HEK293 (cell line): Measurements from ENCODE around the gene DCUN1D4.

ENCODE experiments used
- CTCF ChIA-PET: fragments of 350-600 bp; formaldehyde crosslinking; extraction: SDS; loops from one replicate; lab custom pipeline; 2021; ENCODE audit warnings: antibody characterized with exemption; lab: Yijun Ruan, JAX
- POLR2A ChIA-PET: fragments of 300-600 bp; formaldehyde crosslinking; extraction: SDS; loops from one replicate; lab custom pipeline; 2020; ENCODE audit warnings: antibody characterized with exemption, inconsistent platforms; lab: Yijun Ruan, JAX
- H3K27ac ChIP-seq: fragments of 200-500 bp; sonication (Bioruptor generic); 2 replicates; pipeline ENCODE4 v1.5.1; 2014; ENCODE audit warnings: low read depth, low read length, control low read depth, inconsistent platforms; ENCODE audit errors: extremely low read depth
- H3K36me3 ChIP-seq, 2 experiments: fragments of 200-500 bp in 1 of 2; sonication (Bioruptor generic) in 1 of 2; 1 replicate in 1 of 2; 2 replicates in 1 of 2; pipeline ENCODE4 v1.5.1; 2014 to 2017; ENCODE audit warnings: inconsistent platforms in 2 of 2, low read length in 2 of 2; ENCODE audit not compliant: control insufficient read depth in 2 of 2, insufficient read depth in 1 of 2
- H3K4me1 ChIP-seq: fragments of 200-500 bp; sonication (Bioruptor generic); 2 replicates; pipeline ENCODE4 v1.5.1; 2014; ENCODE audit warnings: mild to moderate bottlenecking, low read length, inconsistent platforms; ENCODE audit not compliant: control insufficient read depth, insufficient read depth
- H3K4me3 ChIP-seq: 2 replicates; pipeline ENCODE4 v1.5.1; 2011; ENCODE audit warnings: low read depth, mild to moderate bottlenecking, control low read depth, low read length, moderate library complexity
- H3K9me3 ChIP-seq: fragments of 200-500 bp; sonication (Bioruptor generic); 2 replicates; pipeline ENCODE4 v1.5.1; 2014; ENCODE audit warnings: low read depth, low read length, inconsistent platforms; ENCODE audit not compliant: control insufficient read depth, insufficient read depth
- MYNN ChIP-seq: fragments of 450-650 bp; formaldehyde crosslinking; IDR thresholded peaks from 2 replicates; pipeline ENCODE4 v1.5.1; 2016; ENCODE audit warnings: missing biosample characterization, missing genetic modification characterization, borderline replicate concordance
- ZBTB6 ChIP-seq: fragments of 450-650 bp; formaldehyde crosslinking; IDR thresholded peaks from 2 replicates; pipeline ENCODE4 v1.5.1; 2017; ENCODE audit warnings: missing biosample characterization, missing genetic modification characterization
- ZFP3 ChIP-seq: fragments of 450-650 bp; formaldehyde crosslinking; IDR thresholded peaks from 2 replicates; pipeline ENCODE4 v1.5.1; 2016; ENCODE audit warnings: low read depth, missing biosample characterization, missing genetic modification characterization
- ZFP41 ChIP-seq: fragments of 450-650 bp; formaldehyde crosslinking; IDR thresholded peaks from 2 replicates; pipeline ENCODE4 v1.5.1; 2016; ENCODE audit warnings: missing biosample characterization, missing genetic modification characterization, borderline replicate concordance
- ZNF366 ChIP-seq: fragments of 450-650 bp; formaldehyde crosslinking; conservative IDR thresholded peaks from 2 replicates; pipeline ENCODE4 v1.5.1; 2016; ENCODE audit warnings: missing biosample characterization, missing genetic modification characterization
- ZNF510 ChIP-seq: fragments of 450-650 bp; formaldehyde crosslinking; IDR thresholded peaks from 2 replicates; pipeline ENCODE4 v1.5.1; 2018; ENCODE audit warnings: mild to moderate bottlenecking, missing genetic modification characterization, missing biosample characterization; ENCODE audit not compliant: insufficient replicate concordance
- ZNF626 ChIP-seq: fragments of 450-650 bp; sonication (Bioruptor Pico); formaldehyde crosslinking; IDR thresholded peaks from 2 replicates; pipeline ENCODE4 v1.5.1; 2018; ENCODE audit warnings: missing biosample characterization, missing genetic modification characterization, inconsistent platforms
- TF ChIP-seq, protein P1 (sequence below): fragments of 450-650 bp; formaldehyde crosslinking; IDR thresholded peaks from 2 replicates; pipeline ENCODE4 v1.5.1; 2016; ENCODE audit warnings: missing biosample characterization, missing genetic modification characterization

The DCUN1D4 gene

DNA sequence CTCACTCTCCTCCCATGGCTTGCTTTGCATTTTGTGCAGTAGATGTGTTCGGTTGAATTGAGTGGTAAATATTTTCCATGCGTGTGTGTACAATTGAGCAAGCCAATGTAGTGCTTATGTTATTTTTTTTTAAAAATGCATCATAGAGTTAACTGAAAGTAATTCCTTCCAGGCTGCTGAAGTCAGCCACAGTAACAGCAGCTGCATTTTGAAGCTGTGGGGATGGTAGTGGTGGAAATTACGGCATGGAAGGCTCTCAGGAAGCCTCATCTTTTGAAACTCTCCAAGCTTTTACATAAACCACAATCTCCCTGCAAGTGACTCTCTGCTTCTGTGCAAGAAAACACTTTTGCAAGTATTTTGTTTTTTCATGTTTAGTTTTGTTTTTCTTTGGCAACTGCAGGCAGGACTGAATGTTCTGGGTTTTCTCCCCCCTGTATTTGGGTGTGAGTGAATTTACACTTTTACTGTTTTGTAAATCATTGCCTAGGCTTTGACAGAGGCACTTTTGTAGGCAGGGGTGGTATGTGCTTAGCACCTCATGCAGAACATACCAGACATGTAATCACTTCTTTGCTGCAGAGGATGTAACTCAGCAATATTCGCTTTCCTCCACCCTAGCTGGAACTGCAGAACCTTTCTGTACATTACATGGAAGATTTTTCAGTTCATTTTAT lies 121.0 kb downstream of the DCUN1D4 start (continued):
- TF ChIP-seq, protein P1, sequence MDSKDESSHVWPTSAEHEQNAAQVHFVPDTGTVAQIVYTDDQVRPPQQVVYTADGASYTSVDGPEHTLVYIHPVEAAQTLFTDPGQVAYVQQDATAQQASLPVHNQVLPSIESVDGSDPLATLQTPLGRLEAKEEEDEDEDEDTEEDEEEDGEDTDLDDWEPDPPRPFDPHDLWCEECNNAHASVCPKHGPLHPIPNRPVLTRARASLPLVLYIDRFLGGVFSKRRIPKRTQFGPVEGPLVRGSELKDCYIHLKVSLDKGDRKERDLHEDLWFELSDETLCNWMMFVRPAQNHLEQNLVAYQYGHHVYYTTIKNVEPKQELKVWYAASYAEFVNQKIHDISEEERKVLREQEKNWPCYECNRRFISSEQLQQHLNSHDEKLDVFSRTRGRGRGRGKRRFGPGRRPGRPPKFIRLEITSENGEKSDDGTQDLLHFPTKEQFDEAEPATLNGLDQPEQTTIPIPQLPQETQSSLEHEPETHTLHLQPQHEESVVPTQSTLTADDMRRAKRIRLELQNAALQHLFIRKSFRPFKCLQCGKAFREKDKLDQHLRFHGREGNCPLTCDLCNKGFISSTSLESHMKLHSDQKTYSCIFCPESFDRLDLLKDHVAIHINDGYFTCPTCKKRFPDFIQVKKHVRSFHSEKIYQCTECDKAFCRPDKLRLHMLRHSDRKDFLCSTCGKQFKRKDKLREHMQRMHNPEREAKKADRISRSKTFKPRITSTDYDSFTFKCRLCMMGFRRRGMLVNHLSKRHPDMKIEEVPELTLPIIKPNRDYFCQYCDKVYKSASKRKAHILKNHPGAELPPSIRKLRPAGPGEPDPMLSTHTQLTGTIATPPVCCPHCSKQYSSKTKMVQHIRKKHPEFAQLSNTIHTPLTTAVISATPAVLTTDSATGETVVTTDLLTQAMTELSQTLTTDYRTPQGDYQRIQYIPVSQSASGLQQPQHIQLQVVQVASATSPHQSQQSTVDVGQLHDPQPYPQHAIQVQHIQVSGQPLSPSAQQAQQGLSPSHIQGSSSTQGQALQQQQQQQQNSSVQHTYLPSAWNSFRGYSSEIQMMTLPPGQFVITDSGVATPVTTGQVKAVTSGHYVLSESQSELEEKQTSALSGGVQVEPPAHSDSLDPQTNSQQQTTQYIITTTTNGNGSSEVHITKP (tag by site-specific recombination): no peak
- TF ChIP-seq ZBTB6 (no peak), ZFP3 (no peak), ZNF626 (no peak), ZFP41 (no peak), ZNF510 (tag by site-specific recombination) (no peak)
- TF ChIP-seq, all 188 proteins: peak for 0

- H3K27ac ChIP-seq: no peak overlapping the region
- CTCF ChIA-PET: no interaction called here
- H3K36me3 ChIP-seq: no peaks in the 10 kb centered on the region
- no peaks in the 10 kb centered on the region for H3K4me1 ChIP-seq
- no peaks in the 10 kb centered on the region for H3K9me3 ChIP-seq
- POLR2A ChIA-PET: no interaction called here
- H3K4me3 ChIP-seq: no peak overlapping the region
- TF ChIP-seq MYNN (tag by site-specific recombination) (no peak), ZNF366 (tag by site-specific recombination) (peak; percentile 72; the same call in 1 of the 2 replicates)
Observed at GRCh38 chr4:51965862-51966261, 122.9 kb downstream of the DCUN1D4 start.
